ENCODE data around the gene PTHLH. TPM values are rescaled to one million over a fixed set of nuclear protein-coding genes. Genes with fewer than 3 reads are reported as not detected.

PTHLH gene
- total RNA-seq, 1 experiment from 2014 or later = 0.35 TPM

- Histone ChIP-seq H4K20me1 (ENCODE audit: control insufficient read depth, insufficient read depth, insufficient read length) (no peaks in the 10 kb centered on the region), H3K4me2 (ENCODE audit: insufficient read depth, insufficient read length, low read length) (no peak overlapping the region), H3K27me3 (ENCODE audit: insufficient read depth, low read length) (no peaks in the 10 kb centered on the region), H2AFZ (ENCODE audit: low read length) (no peak overlapping the region), H3K4ac (ENCODE audit: low read depth, low read length) (no peak overlapping the region), H3K18ac (ENCODE audit: insufficient read length, low read depth, low read length) (no peak overlapping the region), H2BK20ac (ENCODE audit: low read depth, low read length, poor library complexity, severe bottlenecking) (no peak overlapping the region), H4K91ac (ENCODE audit: insufficient read length, low read depth, low read length) (no peak overlapping the region), H3K9ac (ENCODE audit: extremely low read depth, insufficient read length, low read length) (no peak overlapping the region), H3K56ac (ENCODE audit: insufficient read length, low read depth, low read length) (no peak overlapping the region), H4K5ac (ENCODE audit: insufficient read length, low read depth, low read length) (no peak overlapping the region), H3K4me1 (ENCODE audit: insufficient read depth, low read length) (no peaks in the 10 kb centered on the region), H2BK5ac (ENCODE audit: insufficient read length, low read length) (no peak overlapping the region), H3K23me2 (ENCODE audit: insufficient read length, low read depth, low read length, poor library complexity, severe bottlenecking) (no peaks in the 10 kb centered on the region), H2BK12ac (ENCODE audit: insufficient read length, low read depth, low read length) (no peak overlapping the region), H3T11ph (ENCODE audit: low read length) (no peak overlapping the region), H3K23ac (ENCODE audit: insufficient read length, low read depth, low read length) (no peak overlapping the region), H3K27ac (ENCODE audit: insufficient read length, low read depth, low read length) (no peak overlapping the region), H3K79me1 (ENCODE audit: insufficient read depth, low read depth, low read length, poor library complexity, severe bottlenecking) (no peaks in the 10 kb centered on the region), H3K9me3 (ENCODE audit: control insufficient read depth, low read depth, low read length) (no peaks in the 10 kb centered on the region), H2BK120ac (ENCODE audit: low read depth, low read length, poor library complexity, severe bottlenecking) (no peak overlapping the region), H2BK15ac (ENCODE audit: low read depth, low read length) (no peak overlapping the region), H4K8ac (replicated peaks; ENCODE audit: insufficient read length, low read depth, low read length) (no peak overlapping the region), H3K79me2 (ENCODE audit: insufficient read depth, low read length) (no peaks in the 10 kb centered on the region), H3K14ac (ENCODE audit: insufficient read depth, low read length) (no peak overlapping the region), H2AK5ac (ENCODE audit: insufficient read length, low read length) (no peak overlapping the region)
- H3K27me3 Mint-ChIP-seq (ENCODE audit: low read depth) = peaks cover 30% of the 10 kb centered on the region
- no peak for DNase-seq
- H3K4me3 Mint-ChIP-seq = no peak overlapping the region
- WGBS (ENCODE audit: extremely low coverage, insufficient read length, low lambda C conversion rate) = no CpG with 5 or more reads among the region's 4 CpGs
- no peak for TF ChIP-seq CTCF (conservative IDR thresholded peaks at IDR 0.05)
- peaks cover 1 to 3% of the 10 kb centered on the region in 2 experiments for H3K4me1 Mint-ChIP-seq
- H3K36me3 Mint-ChIP-seq (ENCODE audit: insufficient read depth in 1 of 3, low read depth in 3 of 3) = no peaks in the 10 kb centered on the region
- no peaks in the 10 kb centered on the region for H3K9me3 Mint-ChIP-seq
- no peak overlapping the region for H3K27ac Mint-ChIP-seq
These were observed 10.4 kb upstream of the PTHLH start for GRCh38 chr12:27982951-27983350.

Measured in H9 (cell line).